IMR-90 (cell line): ENCODE measurements around the gene UQCRC1. TPM values are rescaled to one million over a fixed set of nuclear protein-coding genes. Genes with fewer than 3 reads are reported as not detected.

Source experiments
- ATAC-seq: fragments of 200-7000 bp; cut with Tn5 transposase; 2 replicates; pipeline ENCODE4 v1.9.1; 2020; ENCODE audit warnings: low read depth, mild to moderate bottlenecking, moderate library complexity
- BruUV-seq: library from RNA; stranded (reverse); fragments of 400-500 nt; replicated peaks from 2 replicates; lab custom pipeline; 2021; lab: Mats Ljungman, UMichigan
- CTCF ChIA-PET: fragments of 300-600 bp; formaldehyde crosslinking; extraction: SDS; loops from one replicate; lab custom pipeline; 2021; ENCODE audit warnings: antibody characterized with exemption; lab: Yijun Ruan, JAX
- POLR2A ChIA-PET: fragments of 300-600 bp; sonication (Branson Sonifier 250); formaldehyde crosslinking; loops from one replicate; lab custom pipeline; 2022; ENCODE audit warnings: antibody characterized with exemption; ENCODE audit not compliant: unreplicated experiment; lab: Charles Lee
- DNase-seq: peaks from one replicate; pipeline ENCODE4 v3.0.0; 2013
- H2AFZ ChIP-seq: replicated peaks from 2 replicates; pipeline ENCODE3; 2013; ENCODE audit warnings: low read length, mild to moderate bottlenecking; ENCODE audit not compliant: poor library complexity
- H2AK5ac ChIP-seq: 2 replicates; pipeline ENCODE4 v1.6.1; 2013; ENCODE audit warnings: low read depth, low read length, inconsistent platforms
- H2AK9ac ChIP-seq: replicated peaks from 2 replicates; pipeline ENCODE3; 2013; ENCODE audit warnings: mild to moderate bottlenecking, low read depth, low read length, moderate library complexity; ENCODE audit not compliant: poor library complexity
- H2BK120ac ChIP-seq: 2 replicates; pipeline ENCODE4 v1.6.1; 2013; ENCODE audit warnings: low read depth, low read length, inconsistent platforms
- H2BK15ac ChIP-seq: 3 replicates; pipeline ENCODE4 v1.6.1; 2013; ENCODE audit warnings: low read depth, low read length, inconsistent platforms
- H2BK20ac ChIP-seq: 2 replicates; pipeline ENCODE4 v1.6.1; 2013; ENCODE audit warnings: low read depth, mild to moderate bottlenecking, inconsistent platforms, low read length, moderate library complexity
- H2BK5ac ChIP-seq: 2 replicates; pipeline ENCODE4 v1.6.1; 2013; ENCODE audit warnings: mild to moderate bottlenecking, low read depth, low read length, inconsistent platforms; ENCODE audit not compliant: poor library complexity, severe bottlenecking
- H3K14ac ChIP-seq: replicated peaks from 2 replicates; pipeline ENCODE4 v1.6.1; 2013; ENCODE audit warnings: low read depth, low read length, inconsistent platforms
- H3K18ac ChIP-seq: 2 replicates; pipeline ENCODE4 v1.6.1; 2013; ENCODE audit warnings: low read depth, low read length, control low read depth
- H3K23ac ChIP-seq: 2 replicates; pipeline ENCODE4 v1.6.1; 2013; ENCODE audit warnings: low read depth, low read length, inconsistent platforms
- H3K27ac ChIP-seq: 2 replicates; pipeline ENCODE4 v1.5.1; 2013; ENCODE audit warnings: mild to moderate bottlenecking, control low read depth, low read length; ENCODE audit not compliant: insufficient read depth
- H3K27me3 ChIP-seq: 2 replicates; pipeline ENCODE4 v1.6.1; 2013; ENCODE audit warnings: low read length; ENCODE audit not compliant: control insufficient read depth, insufficient read depth
- H3K36me3 ChIP-seq: 2 replicates; pipeline ENCODE4 v1.6.1; 2013; ENCODE audit warnings: low read length, mixed read lengths; ENCODE audit not compliant: control insufficient read depth, insufficient read depth
- H3K4ac ChIP-seq: 2 replicates; pipeline ENCODE4 v1.6.1; 2013; ENCODE audit warnings: low read depth, low read length, inconsistent platforms
- H3K4me1 ChIP-seq: 2 replicates; pipeline ENCODE4 v1.6.1; 2013; ENCODE audit warnings: low read length, mixed read lengths; ENCODE audit not compliant: control insufficient read depth, insufficient read depth
- H3K4me2 ChIP-seq: 2 replicates; pipeline ENCODE4 v1.6.1; 2013; ENCODE audit warnings: low read depth, mild to moderate bottlenecking, control low read depth, low read length, moderate library complexity
- H3K4me3 ChIP-seq: 2 replicates; pipeline ENCODE4 v1.5.1; 2013; ENCODE audit warnings: low read depth, mild to moderate bottlenecking, control low read depth, low read length, moderate library complexity; ENCODE audit not compliant: insufficient read depth
- H3K56ac ChIP-seq: 2 replicates; pipeline ENCODE4 v1.6.1; 2013; ENCODE audit warnings: low read length, inconsistent platforms; ENCODE audit not compliant: insufficient read depth; ENCODE audit errors: extremely low read depth
- H3K79me1 ChIP-seq, 2 experiments: 2 replicates each; pipeline ENCODE4 v1.6.1; 2013; ENCODE audit warnings: low read length in 2 of 2, inconsistent platforms in 1 of 2, low read depth in 1 of 2
- H3K9ac ChIP-seq: 2 replicates; pipeline ENCODE4 v1.6.1; 2013; ENCODE audit warnings: low read depth, low read length, control low read depth
- H3K9me1 ChIP-seq: 2 replicates; pipeline ENCODE4 v1.6.1; 2013; ENCODE audit warnings: low read length, inconsistent platforms; ENCODE audit not compliant: insufficient read depth
- H3K9me3 ChIP-seq: 2 replicates; pipeline ENCODE4 v1.6.1; 2013; ENCODE audit warnings: low read length; ENCODE audit not compliant: control insufficient read depth, insufficient read depth
- H4K20me1 ChIP-seq: 2 replicates; pipeline ENCODE4 v1.6.1; 2013; ENCODE audit warnings: low read length, inconsistent platforms; ENCODE audit not compliant: insufficient read depth
- H4K5ac ChIP-seq: 2 replicates; pipeline ENCODE4 v1.6.1; 2013; ENCODE audit warnings: mild to moderate bottlenecking, low read depth, low read length, control low read depth
- H4K8ac ChIP-seq, 2 experiments: 2 replicates each; pipeline ENCODE4 v1.6.1; 2013; ENCODE audit warnings: low read depth in 2 of 2, low read length in 2 of 2, control low read depth in 1 of 2, inconsistent platforms in 1 of 2
- H4K91ac ChIP-seq: 2 replicates; pipeline ENCODE4 v1.6.1; 2013; ENCODE audit warnings: low read depth, low read length, inconsistent platforms; ENCODE audit not compliant: insufficient read depth
- BHLHE40 ChIP-seq: fragments of 150-350 bp; IDR thresholded peaks from 2 replicates; pipeline ENCODE4 v1.6.1; 2016; ENCODE audit warnings: mild to moderate bottlenecking, low read depth, low read length
- CEBPB ChIP-seq: IDR thresholded peaks from 2 replicates; pipeline ENCODE4 v1.6.1; 2012; ENCODE audit warnings: low read depth, low read length, improper control_type of control experiment
- CHD1 ChIP-seq: IDR thresholded peaks from 2 replicates; pipeline ENCODE4 v1.6.1; 2012; ENCODE audit warnings: low read depth, low read length, improper control_type of control experiment
- CTCF ChIP-seq: conservative IDR thresholded peaks from 2 replicates; pipeline ENCODE4 v1.5.1; 2012; ENCODE audit warnings: mild to moderate bottlenecking, low read depth, low read length, improper control_type of control experiment
- ELK1 ChIP-seq: fragments of 150-350 bp; IDR thresholded peaks from 2 replicates; pipeline ENCODE4 v1.6.1; 2016; ENCODE audit warnings: low read depth, mild to moderate bottlenecking, low read length, moderate library complexity, borderline replicate concordance
- MAFK ChIP-seq: IDR thresholded peaks from 2 replicates; pipeline ENCODE4 v1.6.1; 2012; ENCODE audit warnings: low read depth, low read length, improper control_type of control experiment
- MAZ ChIP-seq: IDR thresholded peaks from 2 replicates; pipeline ENCODE4 v1.6.1; 2012; ENCODE audit warnings: low read depth, mild to moderate bottlenecking, low read length, improper control_type of control experiment, moderate library complexity, borderline replicate concordance
- MXI1 ChIP-seq: IDR thresholded peaks from 2 replicates; pipeline ENCODE4 v1.6.1; 2012; ENCODE audit warnings: low read depth, mild to moderate bottlenecking, low read length, moderate library complexity, borderline replicate concordance
- NFE2L2 ChIP-seq: fragments of 150-350 bp; IDR thresholded peaks from 2 replicates; pipeline ENCODE4 v1.6.1; 2016; ENCODE audit warnings: low read depth, mild to moderate bottlenecking, low read length
- POLR2A ChIP-seq: IDR thresholded peaks from 2 replicates; pipeline ENCODE4 v1.6.1; 2012; ENCODE audit warnings: mild to moderate bottlenecking, low read depth, low read length
- RAD21 ChIP-seq: IDR thresholded peaks from 2 replicates; pipeline ENCODE4 v1.6.1; 2012; ENCODE audit warnings: low read length, improper control_type of control experiment
- RCOR1 ChIP-seq: IDR thresholded peaks from 2 replicates; pipeline ENCODE4 v1.6.1; 2012; ENCODE audit warnings: mild to moderate bottlenecking, low read length, improper control_type of control experiment; ENCODE audit not compliant: insufficient replicate concordance
- RFX5 ChIP-seq: IDR thresholded peaks from 2 replicates; pipeline ENCODE4 v1.8.0; 2012; ENCODE audit warnings: low read depth, mild to moderate bottlenecking, low read length, moderate library complexity
- SMC3 ChIP-seq: fragments of 150-350 bp; IDR thresholded peaks from 2 replicates; pipeline ENCODE4 v1.6.1; 2016; ENCODE audit warnings: low read depth, mild to moderate bottlenecking, antibody characterized with exemption, low read length, moderate library complexity
- USF2 ChIP-seq: fragments of 150-350 bp; IDR thresholded peaks from 2 replicates; pipeline ENCODE4 v1.6.1; 2017; ENCODE audit warnings: mild to moderate bottlenecking, antibody characterized with exemption, low read length, low read depth
- WGBS, 2 experiments: methylation state at CpG; one replicate each; pipeline versions ENCODE4 v1.1.5 to v1.1.7; 2013; ENCODE audit warnings: missing lambda C conversion rate in 2 of 2; ENCODE audit not compliant: insufficient read length in 1 of 2; ENCODE audit errors: extremely low coverage in 2 of 2; 5-methylcytosine and 5-hydroxymethylcytosine counted together
- dilution Hi-C: fragments of 300-500 bp; cut with HindIII; formaldehyde crosslinking; loops from one replicate; pipeline ENCODE4 v1.14.3; 2018; ENCODE audit warnings: low sequenced_read_pairs; ENCODE audit not compliant: unreplicated experiment
- in situ Hi-C: fragments of 300-500 bp; cut with MboI; formaldehyde crosslinking; loops from 3 replicates; pipeline ENCODE4 v1.14.3; 2019; ENCODE audit warnings: low sequenced_read_pairs, inconsistent platforms, mixed read lengths
- intact Hi-C: fragments of 100-400 bp; cut with micrococcal nuclease; formaldehyde crosslinking; loops from 2 replicates; pipeline ENCODE4 v1.10.0; 2022
- polyA plus RNA-seq, 3 experiments: library from polyadenylated mRNA; depleted of rRNA; stranded (reverse); fragments of >200 nt; gene quantifications; 2 replicates each; pipeline ENCODE4 v1.2.3, GENCODE V29; 2012; ENCODE audit warnings: low replicate concordance in 1 of 3
- total RNA-seq: library from RNA; depleted of rRNA; stranded (reverse); fragments of >200 nt; gene quantifications from 2 replicates; pipeline ENCODE4 v1.2.3, GENCODE V29; 2012

Gene UQCRC1
- total and polyA plus RNA-seq, 2 of the 4 experiments (the other 2 are of a cell fraction) = 474 to 1,365 TPM

- H3K23ac ChIP-seq = no peak overlapping the region; the same call in 1 of the 2 replicates
- peaks cover 17 to 65% of the 10 kb centered on the region in 2 experiments for H3K79me1 ChIP-seq
- peak overlapping the region; percentile 91 for H2AK5ac ChIP-seq
- peaks cover 34% of the 10 kb centered on the region for H3K4me1 ChIP-seq
- ChIA-PET POLR2A (no interaction called here), CTCF (no interaction called here)
- no peak for ATAC-seq
- H3K27me3 ChIP-seq = no peaks in the 10 kb centered on the region
- 95% methylated on average over 4 of the region's 6 CpGs; no CpG with 5 or more reads in 1 of the 2 experiments for WGBS, 2 experiments
- in situ Hi-C loops (loop anchor here (5.0 kb wide), 1 partner anchor 91 kb away; a partner anchor contains a TSS), intact Hi-C loops (no loop called here), dilution Hi-C loops (no loop called here)
- H2BK20ac ChIP-seq = peak overlapping the region; percentile 48; the same call in 1 of the 2 replicates
- DNase-seq = no peak
- no peak overlapping the region; the same call in 1 of the 2 replicates for H3K27ac ChIP-seq
- peaks cover 8% of the 10 kb centered on the region; the same call in 1 of the 2 replicates for H4K20me1 ChIP-seq
- peaks cover 7% of the 10 kb centered on the region; the same call in 1 of the 2 replicates for H3K36me3 ChIP-seq
- peak overlapping the region; percentile 45 for H3K4ac ChIP-seq
- H3K9me1 ChIP-seq = peaks cover 21% of the 10 kb centered on the region
- BruUV-seq = no TSS peak
- no peak overlapping the region; the same call in 2 of the 3 replicates for H2BK15ac ChIP-seq
- no peak overlapping the region for H3K56ac ChIP-seq
- H4K8ac ChIP-seq = no peak overlapping the region
- H2BK120ac ChIP-seq = 0 out of 2 replicates have a peak overlapping the region, but pooled peaks have one; percentile 6
- no peak overlapping the region for H3K4me3 ChIP-seq
- peak overlapping the region; percentile 15 for H2AFZ ChIP-seq
- no peak overlapping the region for H3K14ac ChIP-seq
- no peak overlapping the region for H3K9ac ChIP-seq
- H3K4me2 ChIP-seq = no peak overlapping the region
- no peaks in the 10 kb centered on the region for H3K9me3 ChIP-seq
- peak overlapping the region; percentile 41; the same call in 1 of the 2 replicates for H4K91ac ChIP-seq
- peak overlapping the region; percentile 95 for H2BK5ac ChIP-seq
- H2AK9ac ChIP-seq = peak overlapping the region; percentile 88
- no peak overlapping the region for H3K18ac ChIP-seq
- no peak overlapping the region for H4K5ac ChIP-seq
- no peak for TF ChIP-seq CTCF
- TF ChIP-seq SMC3 = no peak
- no peak for TF ChIP-seq RFX5
- TF ChIP-seq MAFK = no peak
- no peak for TF ChIP-seq CEBPB
- TF ChIP-seq CHD1 = no peak
- no peak for TF ChIP-seq NFE2L2
- TF ChIP-seq MAZ = no peak
- no peak for TF ChIP-seq MXI1
- TF ChIP-seq POLR2A = no peak
- TF ChIP-seq RAD21 = no peak
- no peak for TF ChIP-seq USF2
- TF ChIP-seq RCOR1 = no peak
- no peak for TF ChIP-seq BHLHE40
- no peak for TF ChIP-seq ELK1
Observed at GRCh38 chr3:48558493-48559134, 50.8 kb downstream of the UQCRC1 start.
